Ovary (tissue), 9 donors: ENCODE data around the gene TIMP1. TPM values are rescaled to one million over a fixed set of nuclear protein-coding genes. Genes with fewer than 3 reads are reported as not detected.

Experiments
- DNase-seq, 5 donors: peaks; one replicate each; pipeline ENCODE4 v3.0.0-alpha.2; 2019 to 2020
- H3K27ac ChIP-seq, 2 donors: fragments of 200-600 bp; one replicate each; pipeline versions ENCODE4 v1.5.1 to v1.8.0; 2019 to 2022
- H3K27me3 ChIP-seq: fragments of 200-600 bp; one replicate; pipeline ENCODE4 v1.8.0; 2022
- H3K36me3 ChIP-seq: fragments of 200-600 bp; sonication (generic); one replicate; pipeline ENCODE4 v1.5.1; 2019
- H3K4me1 ChIP-seq: one replicate; pipeline ENCODE4 v1.8.1; 2013; ENCODE audit warnings: mild to moderate bottlenecking, moderate library complexity; ENCODE audit not compliant: insufficient read depth
- H3K4me3 ChIP-seq: fragments of 200-600 bp; sonication (generic); one replicate; pipeline ENCODE4 v1.5.1; 2017
- H3K9me3 ChIP-seq, 2 donors: fragments of 200-600 bp in 1 of 2; sonication (generic) in 1 of 2; one replicate each; pipeline versions ENCODE4 v1.5.1 to v1.8.1; 2013 to 2019; ENCODE audit warnings: mild to moderate bottlenecking in 1 of 2, moderate library complexity in 1 of 2
- CTCF ChIP-seq, 3 donors: fragments of 450-650 bp in 2 of 3; fragments of 200-600 bp in 1 of 3; IDR thresholded peaks; one replicate each; pipeline versions ENCODE4 v1.5.1 to v1.8.0; 2016 to 2022; ENCODE audit warnings: antibody characterized with exemption in 3 of 3, mild to moderate bottlenecking in 1 of 3
- EP300 ChIP-seq: sonication (generic); formaldehyde crosslinking; IDR thresholded peaks from one replicate; pipeline ENCODE4 v1.6.1; 2017; ENCODE audit warnings: antibody characterized with exemption
- POLR2A ChIP-seq: fragments of 450-650 bp; IDR thresholded peaks from one replicate; pipeline ENCODE4 v1.6.1; 2017; ENCODE audit warnings: antibody characterized with exemption, mild to moderate bottlenecking, moderate library complexity
- WGBS, 3 donors: extraction: QIAGEN DNeasy Blood & Tissue Kit in 1 of 3; methylation state at CpG; one replicate each; pipeline versions ENCODE4 v1.1.5 to v1.1.7; 2013 to 2017; 5-methylcytosine and 5-hydroxymethylcytosine counted together
- intact Hi-C, 4 donors: fragments of 100-400 bp; cut with DNase I; formaldehyde crosslinking; loops; one replicate each; pipeline versions ENCODE4 v1.11.0 to v1.15.1; 2022 to 2023
- polyA plus RNA-seq, 2 donors: library from polyadenylated mRNA; stranded (reverse); fragments of 200-250 nt in 1 of 2; fragments of 350-450 nt in 1 of 2; fragmentation: Illumina TruSeq in 1 of 2; extraction: RNeasy Lipid Tissue Mini Kit (QIAGEN cat#74804) in 1 of 2; gene quantifications; one replicate each; pipeline ENCODE4 v1.2.3, GENCODE V29; 2013 to 2014
- total RNA-seq, 7 donors: library from RNA; depleted of rRNA in 2 of 7; stranded (reverse); fragments of >200 nt in 2 of 7; fragmentation: NEBNext Ultra II Directional in 3 of 7; extraction: Animal tissue kit (Norgen Biotek cat#: 25700) in 3 of 7; gene quantifications; one replicate each; pipeline versions ENCODE4 v1.1.0 to v1.2.4, GENCODE V29; 2016 to 2023
- donor health status: DM: no; HTN: no; CAD: no; lungs with moderate emphysema.
- donor health status: DM: no; HTN: no; CAD: no.
- donor health status: Bipolar disorder and iron deficiency.
- donor health status: DM: yes; HTN: yes; CAD: no.
- donor health status: DM: no; HTN: no; CAD: no.
- donor health status: DM: yes; HTN: yes; CAD: no.

The TIMP1 gene
- total and polyA plus RNA-seq, 9 donors, result 247 to 1,380 (median 617) TPM

GRCh38 chrX:47571215-47571614 is 11.0 kb upstream of the TIMP1 start:
- whole genome bisulfite sequencing, 3 donors, result 84 to 94% (median 88%) methylated on average over 11 of the region's 11 CpGs
- Histone ChIP-seq H3K27me3 (no peaks in the 10 kb centered on the region), H3K27ac (no peak overlapping the region), H3K4me3 (no peak overlapping the region), H3K4me1 (peaks cover 5% of the 10 kb centered on the region), H3K36me3 (no peaks in the 10 kb centered on the region), H3K9me3 (no peaks in the 10 kb centered on the region)
- intact Hi-C loops, result loop anchor here in 2 of 4 donors (10.0 kb wide), 2 partner anchors 56 to 74 kb away; no protein-coding TSS in a partner anchor
- TF ChIP-seq CTCF (IDR thresholded peaks at IDR 0.05), result no peak
- TF ChIP-seq EP300, result no peak
- TF ChIP-seq POLR2A, result no peak
- no peak for DNase-seq

- intact Hi-C loops, result loop anchor here in 2 of 4 donors (10.0 kb wide), 2 partner anchors 57 to 73 kb away; no protein-coding TSS in a partner anchor
- no peak overlapping the region for H3K4me3 ChIP-seq
- H3K27ac ChIP-seq, result no peak overlapping the region
- no peak for DNase-seq
- WGBS, 3 donors, result 88 to 89% (median 88%) methylated on average over 13 of the region's 13 CpGs
- no peaks in the 10 kb centered on the region for H3K9me3 ChIP-seq
- peaks cover 5% of the 10 kb centered on the region for H3K4me1 ChIP-seq
- TF ChIP-seq CTCF (IDR thresholded peaks at IDR 0.05) (no peak), POLR2A (no peak), EP300 (no peak)
- H3K36me3 ChIP-seq, result no peaks in the 10 kb centered on the region
- no peaks in the 10 kb centered on the region for H3K27me3 ChIP-seq
These were observed 10.3 kb upstream of the TIMP1 start for GRCh38 chrX:47571896-47572295.

GRCh38 chrX:47572773-47573340 is 9.4 kb upstream of the TIMP1 start:
- no peak overlapping the region for H3K4me3 ChIP-seq
- intact Hi-C loops, result loop anchor here in 2 of 4 donors (10.0 kb wide), 2 partner anchors 58 to 72 kb away; no protein-coding TSS in a partner anchor
- WGBS, 3 donors, result 61 to 62% (median 61%) methylated on average over 9 of the region's 9 CpGs
- no peaks in the 10 kb centered on the region for H3K27me3 ChIP-seq
- TF ChIP-seq EP300 (no peak), CTCF (IDR thresholded peaks at IDR 0.05) (no peak), POLR2A (no peak)
- H3K27ac ChIP-seq, result peak overlapping the region in 1 of 2 donors; percentile 90
- H3K36me3 ChIP-seq, result no peaks in the 10 kb centered on the region
- H3K4me1 ChIP-seq, result peaks cover 7% of the 10 kb centered on the region
- no peaks in the 10 kb centered on the region for H3K9me3 ChIP-seq
- DNase-seq, result no peak

GRCh38 chrX:47573341-47574075 is 8.7 kb upstream of the TIMP1 start:
- TF ChIP-seq EP300 (no peak), CTCF (IDR thresholded peaks at IDR 0.05) (no peak), POLR2A (no peak)
- Histone ChIP-seq H3K4me1 (peaks cover 7% of the 10 kb centered on the region), H3K27ac (peak overlapping the region; percentile 78 to 90), H3K27me3 (no peaks in the 10 kb centered on the region), H3K36me3 (no peaks in the 10 kb centered on the region), H3K9me3 (no peaks in the 10 kb centered on the region), H3K4me3 (peak overlapping the region; percentile 31)
- DNase-seq, result peak; percentile 77 to 86 (median 83)
- intact Hi-C loops, result loop anchor here in 2 of 4 donors (10.0 kb wide), 2 partner anchors 59 to 71 kb away; no protein-coding TSS in a partner anchor
- WGBS, 3 donors, result 31 to 35% (median 32%) methylated on average over 20 of the region's 20 CpGs
